CD14-positive monocyte (primary cell): ENCODE results near the gene TSPAN19. TPM values are rescaled to one million over a fixed set of nuclear protein-coding genes. Genes with fewer than 3 reads are reported as not detected.
"Not testable (repeated sequence)": the region's sequence is repeated elsewhere in the genome, so short reads cannot be mapped to it uniquely, and the experiment has no call there.

Experiments
- DNase-seq, 3 donors: peaks; one replicate each; pipeline ENCODE4 v3.0.0-alpha.2; 2011 to 2022
- H2AFZ ChIP-seq: 2 replicates; pipeline ENCODE4 v1.6.0; 2012; ENCODE audit warnings: mild to moderate bottlenecking, low read depth, low read length, inconsistent platforms; ENCODE audit not compliant: insufficient read depth, poor library complexity, severe bottlenecking
- H3K27ac ChIP-seq, 2 donors: 1 replicate in 1 of 2; 2 replicates in 1 of 2; pipeline ENCODE4 v1.5.1; 2012 to 2013; ENCODE audit warnings: low read length in 2 of 2, control low read depth in 1 of 2, inconsistent platforms in 1 of 2, low read depth in 1 of 2, mild to moderate bottlenecking in 1 of 2
- H3K27me3 ChIP-seq, 2 donors: one replicate each; pipeline versions ENCODE4 v1.6.0 to v1.6.1; 2011 to 2013; ENCODE audit warnings: low read length in 2 of 2; ENCODE audit not compliant: control insufficient read depth in 2 of 2, insufficient read depth in 2 of 2
- H3K36me3 ChIP-seq, 2 donors: replicated peaks in 1 of 2; 1 replicate in 1 of 2; 2 replicates in 1 of 2; pipeline versions ENCODE4 v1.5.1 to v1.6.1; 2012 to 2013; ENCODE audit warnings: low read length in 2 of 2, control low read depth in 1 of 2, inconsistent platforms in 1 of 2, mild to moderate bottlenecking in 1 of 2; ENCODE audit not compliant: insufficient read depth in 2 of 2, control insufficient read depth in 1 of 2
- H3K4me1 ChIP-seq, 2 donors: 1 replicate in 1 of 2; 2 replicates in 1 of 2; pipeline versions ENCODE4 v1.5.1 to v1.6.1; 2012 to 2013; ENCODE audit warnings: low read length in 2 of 2, control low read depth in 1 of 2, inconsistent platforms in 1 of 2, mild to moderate bottlenecking in 1 of 2, moderate library complexity in 1 of 2; ENCODE audit not compliant: insufficient read depth in 2 of 2, control insufficient read depth in 1 of 2
- H3K4me2 ChIP-seq: replicated peaks from 2 replicates; pipeline ENCODE3; 2012; ENCODE audit warnings: low read length, moderate library complexity, mild to moderate bottlenecking; ENCODE audit not compliant: poor library complexity, severe bottlenecking; ENCODE audit errors: extremely low read depth
- H3K4me3 ChIP-seq, 3 experiments: fragments of 200-600 bp in 1 of 3; sonication (generic) in 1 of 3; replicated peaks in 1 of 3; 1 replicate in 2 of 3; 2 replicates in 1 of 3; pipeline ENCODE4 v1.5.1; 2011 to 2013; ENCODE audit warnings: low read length in 3 of 3, mild to moderate bottlenecking in 3 of 3, control low read depth in 2 of 3, low read depth in 2 of 3, inconsistent platforms in 1 of 3, moderate library complexity in 1 of 3
- H3K79me2 ChIP-seq: 2 replicates; pipeline ENCODE4 v1.6.0; 2012; ENCODE audit warnings: mild to moderate bottlenecking, control low read depth, inconsistent platforms, low read length, moderate library complexity; ENCODE audit not compliant: insufficient read depth
- H3K9ac ChIP-seq: 2 replicates; pipeline ENCODE4 v1.6.0; 2017; ENCODE audit warnings: low read length, mild to moderate bottlenecking; ENCODE audit not compliant: insufficient read depth, poor library complexity, severe bottlenecking
- H3K9me3 ChIP-seq, 2 donors: replicated peaks in 1 of 2; 1 replicate in 1 of 2; 2 replicates in 1 of 2; pipeline versions ENCODE4 v1.5.1 to v1.6.1; 2012 to 2013; ENCODE audit warnings: low read length in 2 of 2, control low read depth in 1 of 2; ENCODE audit not compliant: control insufficient read depth in 1 of 2, insufficient read depth in 1 of 2
- H4K20me1 ChIP-seq: 2 replicates; pipeline ENCODE4 v1.6.0; 2012; ENCODE audit warnings: mild to moderate bottlenecking, low read length, control low read depth, moderate library complexity; ENCODE audit not compliant: insufficient read depth
- H3K27ac Mint-ChIP-seq, 7 donors: one replicate each; pipeline ENCODE4 v1.8.0; 2020; ENCODE audit warnings: mild to moderate bottlenecking in 7 of 7, mixed read lengths in 7 of 7, moderate library complexity in 6 of 7, inconsistent platforms in 2 of 7
- H3K27me3 Mint-ChIP-seq, 3 donors: one replicate each; pipeline ENCODE4 v1.8.0; 2021 to 2022; ENCODE audit warnings: low read depth in 3 of 3, mild to moderate bottlenecking in 3 of 3, mixed read lengths in 3 of 3, moderate library complexity in 3 of 3, inconsistent platforms in 1 of 3
- H3K36me3 Mint-ChIP-seq, 2 donors: one replicate each; pipeline ENCODE4 v1.8.0; 2020; ENCODE audit warnings: mixed read lengths in 2 of 2, inconsistent platforms in 1 of 2, mild to moderate bottlenecking in 1 of 2
- H3K4me1 Mint-ChIP-seq: one replicate; pipeline ENCODE4 v1.8.0; 2020; ENCODE audit warnings: mild to moderate bottlenecking, mixed read lengths
- H3K4me3 Mint-ChIP-seq, 2 donors: one replicate each; pipeline ENCODE4 v1.8.0; 2020; ENCODE audit warnings: mild to moderate bottlenecking in 2 of 2, mixed read lengths in 2 of 2, moderate library complexity in 1 of 2
- H3K9me3 Mint-ChIP-seq, 7 donors: one replicate each; pipeline ENCODE4 v1.8.0; 2020 to 2022; ENCODE audit warnings: mixed read lengths in 7 of 7, mild to moderate bottlenecking in 6 of 7, moderate library complexity in 6 of 7, inconsistent platforms in 2 of 7
- WGBS: methylation state at CpG from one replicate; pipeline ENCODE4 v1.1.5; 2013; ENCODE audit warnings: missing lambda C conversion rate; ENCODE audit not compliant: insufficient coverage; 5-methylcytosine and 5-hydroxymethylcytosine counted together
- intact Hi-C, 2 donors: fragments of 100-400 bp; cut with micrococcal nuclease; formaldehyde crosslinking; loops; one replicate each; pipeline versions ENCODE4 v1.15.0 to v1.15.1; 2023
- polyA plus RNA-seq, 3 donors: library from polyadenylated mRNA; depleted of rRNA in 1 of 3; unstranded in 2 of 3; stranded (reverse) in 1 of 3; fragments of 300-500 nt in 2 of 3; fragments of >200 nt in 1 of 3; fragmentation: Illumina TruSeq in 2 of 3; gene quantifications; 1 replicate in 2 of 3; 2 replicates in 1 of 3; pipeline ENCODE4 v1.2.3, GENCODE V29; 2012 to 2021
- TF ChIP-seq, protein P1 (sequence below): fragments of 200-600 bp; IDR thresholded peaks from one replicate; pipeline ENCODE4 v1.8.0; 2022; ENCODE audit warnings: antibody characterized with exemption, mild to moderate bottlenecking

TSPAN19 gene
- polyA plus RNA-seq, 3 donors, result not detected

DNA sequence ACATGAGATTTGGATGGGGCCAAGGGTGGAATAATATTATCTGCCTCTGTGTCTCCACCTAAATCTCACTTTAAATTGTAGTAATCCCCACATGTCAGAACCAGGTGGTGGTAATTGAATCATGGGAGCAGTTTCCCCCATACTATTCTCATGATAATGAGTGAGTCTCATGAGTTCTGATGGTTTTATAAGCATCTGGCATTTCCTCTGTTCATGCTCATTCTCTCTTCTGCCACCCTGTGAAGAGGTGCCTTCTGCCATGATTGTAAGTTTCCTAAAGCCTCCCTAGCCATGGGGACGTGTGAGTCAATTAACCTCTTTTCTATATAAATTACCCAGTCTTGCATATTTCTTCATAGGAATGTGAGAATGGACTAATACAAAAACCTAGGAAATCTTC lies 29.9 kb downstream of the TSPAN19 start:
- H3K27ac Mint-ChIP-seq, result no peak overlapping the region
- no peaks in the 10 kb centered on the region for H3K36me3 Mint-ChIP-seq
- H3K27me3 ChIP-seq, result no peaks in the 10 kb centered on the region
- H4K20me1 ChIP-seq, result no peaks in the 10 kb centered on the region
- H3K4me3 ChIP-seq, result no peak overlapping the region
- no peaks in the 10 kb centered on the region for H3K4me1 ChIP-seq
- H3K9me3 ChIP-seq, result no peaks in the 10 kb centered on the region
- intact Hi-C loops, result no loop called here
- H3K4me1 Mint-ChIP-seq, result no peaks in the 10 kb centered on the region
- no peaks in the 10 kb centered on the region for H3K36me3 ChIP-seq
- H2AFZ ChIP-seq, result no peak overlapping the region
- H3K4me3 Mint-ChIP-seq, result no peak overlapping the region
- H3K27ac ChIP-seq, result no peak overlapping the region
- H3K27me3 Mint-ChIP-seq, result peaks cover 0 to 4% (median 2%) of the 10 kb centered on the region in 3 donors
- no CpG with 5 or more reads among the region's 1 CpG for WGBS
- H3K9me3 Mint-ChIP-seq, result peaks cover 0 to 4% (median 2%) of the 10 kb centered on the region in 7 donors
- TF ChIP-seq, protein P1, sequence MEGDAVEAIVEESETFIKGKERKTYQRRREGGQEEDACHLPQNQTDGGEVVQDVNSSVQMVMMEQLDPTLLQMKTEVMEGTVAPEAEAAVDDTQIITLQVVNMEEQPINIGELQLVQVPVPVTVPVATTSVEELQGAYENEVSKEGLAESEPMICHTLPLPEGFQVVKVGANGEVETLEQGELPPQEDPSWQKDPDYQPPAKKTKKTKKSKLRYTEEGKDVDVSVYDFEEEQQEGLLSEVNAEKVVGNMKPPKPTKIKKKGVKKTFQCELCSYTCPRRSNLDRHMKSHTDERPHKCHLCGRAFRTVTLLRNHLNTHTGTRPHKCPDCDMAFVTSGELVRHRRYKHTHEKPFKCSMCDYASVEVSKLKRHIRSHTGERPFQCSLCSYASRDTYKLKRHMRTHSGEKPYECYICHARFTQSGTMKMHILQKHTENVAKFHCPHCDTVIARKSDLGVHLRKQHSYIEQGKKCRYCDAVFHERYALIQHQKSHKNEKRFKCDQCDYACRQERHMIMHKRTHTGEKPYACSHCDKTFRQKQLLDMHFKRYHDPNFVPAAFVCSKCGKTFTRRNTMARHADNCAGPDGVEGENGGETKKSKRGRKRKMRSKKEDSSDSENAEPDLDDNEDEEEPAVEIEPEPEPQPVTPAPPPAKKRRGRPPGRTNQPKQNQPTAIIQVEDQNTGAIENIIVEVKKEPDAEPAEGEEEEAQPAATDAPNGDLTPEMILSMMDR, result no peak
- H3K79me2 ChIP-seq, result no peaks in the 10 kb centered on the region
- no peak overlapping the region for H3K9ac ChIP-seq
- no peak overlapping the region for H3K4me2 ChIP-seq
- DNase-seq, result no peak

- WGBS, result no CpG with 5 or more reads among the region's 1 CpG
- no peak overlapping the region for H3K4me3 Mint-ChIP-seq
These were observed 30.5 kb downstream of the TSPAN19 start for GRCh38 chr12:85005615-85006014.

DNA sequence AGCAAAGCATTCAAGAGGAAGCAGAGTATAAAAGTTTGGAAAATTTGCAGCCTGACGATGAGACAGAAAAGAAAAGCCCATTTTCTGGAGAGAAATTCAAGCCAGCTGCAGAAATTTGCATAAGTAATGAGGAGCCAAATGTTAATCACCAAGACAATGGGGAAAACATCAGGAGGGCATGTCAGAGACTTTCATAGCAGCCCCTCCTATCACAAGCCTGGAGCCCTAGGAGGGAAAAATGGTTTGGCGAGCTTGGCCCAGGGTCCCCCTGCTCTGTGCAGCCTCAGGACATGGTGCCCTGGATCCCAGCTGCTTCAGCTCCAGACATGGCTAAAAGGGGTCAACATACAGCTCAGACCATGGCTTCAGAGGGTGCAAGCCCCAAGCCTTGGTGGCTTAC lies 31.0 kb downstream of the TSPAN19 start:
- DNase-seq, H3K9me3 Mint-ChIP-seq, H3K4me2 ChIP-seq, H3K79me2 ChIP-seq, H3K4me1 ChIP-seq, H3K4me3 ChIP-seq, H3K9me3 ChIP-seq, H3K4me1 Mint-ChIP-seq, H3K4me3 Mint-ChIP-seq, H4K20me1 ChIP-seq, H3K36me3 ChIP-seq, H3K27me3 Mint-ChIP-seq, H2AFZ ChIP-seq, intact Hi-C loops, H3K27me3 ChIP-seq, H3K27ac ChIP-seq, H3K27ac Mint-ChIP-seq, H3K36me3 Mint-ChIP-seq, H3K9ac ChIP-seq: not testable (repeated sequence)
- WGBS, result 83% methylated on average over 1 of the region's 2 CpGs

More at GRCh38 chr12:85005615-85006014, 30.5 kb downstream of the TSPAN19 start:
- H3K27ac Mint-ChIP-seq, result no peak overlapping the region
- no peaks in the 10 kb centered on the region for H3K27me3 ChIP-seq
- no peaks in the 10 kb centered on the region for H3K79me2 ChIP-seq
- DNase-seq, result no peak
- peaks cover 0 to 4% (median 2%) of the 10 kb centered on the region in 7 donors for H3K9me3 Mint-ChIP-seq
- H3K4me3 ChIP-seq, result no peak overlapping the region
- no peak overlapping the region for H3K9ac ChIP-seq
- no peak overlapping the region for H3K27ac ChIP-seq
- H3K27me3 Mint-ChIP-seq, result peaks cover 0 to 2% (median 2%) of the 10 kb centered on the region in 3 donors
- no peaks in the 10 kb centered on the region for H3K36me3 Mint-ChIP-seq
- no peak overlapping the region for H2AFZ ChIP-seq
- H3K36me3 ChIP-seq, result no peaks in the 10 kb centered on the region
- H3K4me1 Mint-ChIP-seq, result no peaks in the 10 kb centered on the region
- intact Hi-C loops, result no loop called here
- H3K4me2 ChIP-seq, result no peak overlapping the region
- TF ChIP-seq, protein P1, result no peak
- H4K20me1 ChIP-seq, result no peaks in the 10 kb centered on the region
- no peaks in the 10 kb centered on the region for H3K4me1 ChIP-seq
- no peaks in the 10 kb centered on the region for H3K9me3 ChIP-seq
